Neural cell (in vitro differentiated cells): ENCODE measurements around the gene DCTD. TPM values are rescaled to one million over a fixed set of nuclear protein-coding genes. Genes with fewer than 3 reads are reported as not detected.
A peak's percentile ranks its signal among the peaks of the same experiment; 100 is the strongest.

ENCODE experiments used
- H2AFZ ChIP-seq: fragments of 200-600, 300-800 bp; sonication (generic), shearing (Covaris generic); 2 replicates; pipeline ENCODE4 v1.6.0; 2014; ENCODE audit warnings: low read depth, mild to moderate bottlenecking, antibody characterized with exemption, low read length, moderate library complexity
- H3F3A ChIP-seq: fragments of 200-600 bp; shearing (Covaris generic); 2 replicates; pipeline ENCODE4 v1.6.1; 2016; ENCODE audit warnings: mild to moderate bottlenecking, moderate library complexity, mixed read lengths, antibody characterized with exemption, low read length; ENCODE audit not compliant: insufficient read depth, poor library complexity, severe bottlenecking
- H3K27ac ChIP-seq: fragments of 200-600, 300-800 bp; sonication (generic), shearing (Covaris generic); 2 replicates; pipeline ENCODE4 v1.5.1; 2014; ENCODE audit warnings: mild to moderate bottlenecking, low read length, moderate library complexity
- H3K27me3 ChIP-seq: fragments of 300-800, 200-600 bp; sonication (generic), shearing (Covaris generic); 2 replicates; pipeline ENCODE4 v1.6.0; 2014; ENCODE audit warnings: mild to moderate bottlenecking, low read depth, low read length, moderate library complexity; ENCODE audit not compliant: insufficient read depth
- H3K36me3 ChIP-seq: fragments of 300-800, 200-600 bp; sonication (generic), shearing (Covaris generic); 2 replicates; pipeline ENCODE4 v1.5.1; 2014; ENCODE audit warnings: mild to moderate bottlenecking, antibody characterized with exemption, low read length, moderate library complexity; ENCODE audit not compliant: insufficient read depth
- H3K4me2 ChIP-seq: fragments of 300-800, 200-600 bp; sonication (generic), shearing (Covaris generic); 2 replicates; pipeline ENCODE4 v1.6.0; 2014; ENCODE audit warnings: mild to moderate bottlenecking, low read length
- H3K4me3 ChIP-seq: fragments of 300-800, 200-600 bp; sonication (generic), shearing (Covaris generic); 2 replicates; pipeline ENCODE4 v1.5.1; 2014; ENCODE audit warnings: mild to moderate bottlenecking, low read length, moderate library complexity
- H3K79me2 ChIP-seq: fragments of 200-600 bp; shearing (Covaris generic); replicated peaks from 2 replicates; pipeline ENCODE4 v1.6.0; 2014; ENCODE audit warnings: mild to moderate bottlenecking, low read length, moderate library complexity; ENCODE audit not compliant: insufficient read depth
- H3K9ac ChIP-seq: fragments of 300-800, 200-600 bp; sonication (generic), shearing (Covaris generic); 2 replicates; pipeline ENCODE4 v1.6.1; 2016; ENCODE audit warnings: mild to moderate bottlenecking, low read length, mixed read lengths
- H3K9me2 ChIP-seq: fragments of 200-600 bp; shearing (Covaris generic); 2 replicates; pipeline ENCODE4 v1.6.1; 2016; ENCODE audit warnings: mild to moderate bottlenecking, low read length, mixed read lengths; ENCODE audit not compliant: insufficient read depth
- H3K9me3 ChIP-seq: fragments of 200-600, 300-800 bp; sonication (generic), shearing (Covaris generic); 2 replicates; pipeline ENCODE4 v1.6.1; 2016; ENCODE audit warnings: mild to moderate bottlenecking, mixed run types, low read length, moderate library complexity, mixed read lengths
- H4K20me1 ChIP-seq: fragments of 200-600 bp; shearing (Covaris generic); 2 replicates; pipeline ENCODE4 v1.6.1; 2016; ENCODE audit warnings: mild to moderate bottlenecking, mixed run types; ENCODE audit not compliant: insufficient read depth
- CTCF ChIP-seq: fragments of 450-650 bp; IDR thresholded peaks from 2 replicates; pipeline ENCODE4 v1.5.1; 2014; ENCODE audit warnings: antibody characterized with exemption, mild to moderate bottlenecking, moderate library complexity; ENCODE audit not compliant: poor library complexity, severe bottlenecking
- EP300 ChIP-seq: fragments of 450-650 bp; conservative IDR thresholded peaks from 2 replicates; pipeline ENCODE4 v1.6.1; 2014; ENCODE audit warnings: antibody characterized with exemption, mild to moderate bottlenecking, moderate library complexity; ENCODE audit not compliant: poor library complexity, severe bottlenecking
- EZH2 ChIP-seq: fragments of 200-600, 300-800 bp; shearing (Covaris generic), sonication (generic); IDR thresholded peaks from 2 replicates; pipeline ENCODE4 v1.6.1; 2014; ENCODE audit warnings: antibody characterized with exemption, low read length, borderline replicate concordance, mild to moderate bottlenecking; ENCODE audit not compliant: insufficient read depth, poor library complexity, severe bottlenecking
- MXI1 ChIP-seq: fragments of 450-650 bp; conservative IDR thresholded peaks from 2 replicates; pipeline ENCODE4 v1.6.1; 2014; ENCODE audit warnings: antibody characterized with exemption, mild to moderate bottlenecking; ENCODE audit not compliant: poor library complexity, severe bottlenecking
- POLR2AphosphoS5 ChIP-seq: IDR thresholded peaks from 2 replicates; pipeline ENCODE4 v1.6.1; 2012
- RAD21 ChIP-seq: fragments of 450-650 bp; conservative IDR thresholded peaks from 2 replicates; pipeline ENCODE4 v1.6.1; 2014; ENCODE audit warnings: antibody characterized with exemption, mild to moderate bottlenecking, moderate library complexity
- REST ChIP-seq: IDR thresholded peaks from 2 replicates; pipeline ENCODE4 v1.6.1; 2012; ENCODE audit warnings: borderline replicate concordance
- SMC3 ChIP-seq: fragments of 450-650 bp; conservative IDR thresholded peaks from 2 replicates; pipeline ENCODE4 v1.6.1; 2014; ENCODE audit warnings: antibody characterized with exemption, mild to moderate bottlenecking, moderate library complexity; ENCODE audit not compliant: poor library complexity
- TAF1 ChIP-seq: IDR thresholded peaks from 2 replicates; pipeline ENCODE4 v1.6.1; 2012; ENCODE audit warnings: low read depth
- polyA plus RNA-seq: library from polyadenylated mRNA; depleted of rRNA; stranded (reverse); fragments of >200 nt; gene quantifications from 2 replicates; pipeline ENCODE4 v1.2.3, GENCODE V29; 2014

The DCTD gene
- polyA plus RNA-seq, 1 donor from 2014 or later, result 26.4 TPM

- Histone ChIP-seq H3K9me3 (no peaks in the 10 kb centered on the region), H3K9me2 (no peaks in the 10 kb centered on the region), H3F3A (no peaks in the 10 kb centered on the region), H3K9ac (peak overlapping the region; percentile 65), H3K4me3 (peak overlapping the region; percentile 73), H3K27ac (no peak overlapping the region), H3K4me2 (no peak overlapping the region), H3K36me3 (no peaks in the 10 kb centered on the region), H2AFZ (no peak overlapping the region), H3K79me2 (no peaks in the 10 kb centered on the region), H3K27me3 (no peaks in the 10 kb centered on the region), H4K20me1 (no peaks in the 10 kb centered on the region)
- no peak for TF ChIP-seq SMC3
- no peak for TF ChIP-seq EP300
- no peak for TF ChIP-seq RAD21
- no peak for TF ChIP-seq TAF1
- TF ChIP-seq EZH2, result no peak
- no peak for TF ChIP-seq CTCF
- no peak for TF ChIP-seq POLR2AphosphoS5
- no peak for TF ChIP-seq MXI1
- TF ChIP-seq REST, result no peak
These were observed 940 bp upstream of the DCTD start for GRCh38 chr4:182918044-182918607.

- H3K36me3 ChIP-seq, result no peaks in the 10 kb centered on the region
- H3K27me3 ChIP-seq, result no peaks in the 10 kb centered on the region
- no peak overlapping the region for H3K27ac ChIP-seq
- H3K79me2 ChIP-seq, result no peaks in the 10 kb centered on the region
- peak overlapping the region; percentile 67 for H3K4me3 ChIP-seq
- TF ChIP-seq EP300, result no peak
- no peak for TF ChIP-seq POLR2AphosphoS5
- TF ChIP-seq CTCF, result no peak
- TF ChIP-seq SMC3, result no peak
- TF ChIP-seq TAF1, result no peak
- TF ChIP-seq EZH2, result no peak
- no peak for TF ChIP-seq RAD21
- TF ChIP-seq MXI1, result no peak
- TF ChIP-seq REST, result no peak
- H4K20me1 ChIP-seq, result no peaks in the 10 kb centered on the region
- no peaks in the 10 kb centered on the region for H3K9me3 ChIP-seq
- no peaks in the 10 kb centered on the region for H3F3A ChIP-seq
- no peaks in the 10 kb centered on the region for H3K9me2 ChIP-seq
- H3K4me2 ChIP-seq, result peak overlapping the region; percentile 24
- peak overlapping the region; percentile 65 for H3K9ac ChIP-seq
- H2AFZ ChIP-seq, result peak overlapping the region; percentile 53
These were observed 554 bp downstream of the DCTD start for GRCh38 chr4:182916483-182917181.
